Measurements from ENCODE around the gene FLYWCH1.
A peak's percentile ranks its signal among the peaks of the same experiment; 100 is the strongest.
"Not testable (repeated sequence)": the region's sequence is repeated elsewhere in the genome, so short reads cannot be mapped to it uniquely, and the experiment has no call there.

FLYWCH1 gene

DNA sequence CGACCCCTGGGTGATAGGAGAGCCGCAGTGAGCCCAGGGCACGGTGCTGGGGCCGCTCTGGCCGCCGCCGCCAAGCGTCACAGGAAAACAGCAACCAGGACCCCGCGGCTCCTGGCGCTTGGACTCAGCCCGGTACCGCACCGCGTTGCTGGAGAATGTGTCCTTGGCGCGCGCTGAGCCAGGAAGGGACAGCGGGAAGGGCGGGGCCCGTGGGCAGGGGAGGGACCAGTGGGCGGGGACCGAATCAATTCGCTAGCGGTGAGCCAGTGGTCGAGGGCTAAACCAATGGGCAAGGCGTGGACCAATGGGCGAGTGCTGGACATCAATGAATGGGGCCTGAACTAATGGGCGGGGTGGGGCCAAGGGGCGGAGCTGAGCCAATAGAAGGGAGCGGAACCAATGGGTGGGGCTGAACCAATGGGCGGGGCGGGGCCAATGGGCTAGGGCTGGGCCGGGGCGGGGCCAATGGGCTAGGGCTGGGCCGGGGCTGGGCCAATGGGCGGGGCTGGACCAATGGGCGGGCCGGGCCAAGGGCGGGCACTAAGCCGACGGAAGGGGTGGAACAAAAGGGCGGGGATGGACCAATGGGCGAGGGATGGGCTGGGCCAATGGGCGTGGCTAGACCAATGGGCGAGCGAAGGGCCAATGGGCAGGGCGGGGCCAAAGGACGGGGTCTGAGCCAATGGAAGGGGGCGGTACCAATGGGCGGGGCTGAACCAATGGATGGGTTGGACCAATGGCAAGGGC, 6.3 kb upstream of the FLYWCH1 start:
- TF ChIP-seq, protein P1, sequence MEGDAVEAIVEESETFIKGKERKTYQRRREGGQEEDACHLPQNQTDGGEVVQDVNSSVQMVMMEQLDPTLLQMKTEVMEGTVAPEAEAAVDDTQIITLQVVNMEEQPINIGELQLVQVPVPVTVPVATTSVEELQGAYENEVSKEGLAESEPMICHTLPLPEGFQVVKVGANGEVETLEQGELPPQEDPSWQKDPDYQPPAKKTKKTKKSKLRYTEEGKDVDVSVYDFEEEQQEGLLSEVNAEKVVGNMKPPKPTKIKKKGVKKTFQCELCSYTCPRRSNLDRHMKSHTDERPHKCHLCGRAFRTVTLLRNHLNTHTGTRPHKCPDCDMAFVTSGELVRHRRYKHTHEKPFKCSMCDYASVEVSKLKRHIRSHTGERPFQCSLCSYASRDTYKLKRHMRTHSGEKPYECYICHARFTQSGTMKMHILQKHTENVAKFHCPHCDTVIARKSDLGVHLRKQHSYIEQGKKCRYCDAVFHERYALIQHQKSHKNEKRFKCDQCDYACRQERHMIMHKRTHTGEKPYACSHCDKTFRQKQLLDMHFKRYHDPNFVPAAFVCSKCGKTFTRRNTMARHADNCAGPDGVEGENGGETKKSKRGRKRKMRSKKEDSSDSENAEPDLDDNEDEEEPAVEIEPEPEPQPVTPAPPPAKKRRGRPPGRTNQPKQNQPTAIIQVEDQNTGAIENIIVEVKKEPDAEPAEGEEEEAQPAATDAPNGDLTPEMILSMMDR (IDR thresholded peaks at IDR 0.05; ENCODE audit: control insufficient read depth, insufficient read depth, low read depth, low read length, missing control alignments): no peak
- H3K4me3 ChIP-seq (ENCODE audit: control insufficient read depth, low read depth, low read length): peak overlapping the region; percentile 78
- peak; percentile 99 for DNase-seq (ENCODE audit: low read depth)

DNA sequence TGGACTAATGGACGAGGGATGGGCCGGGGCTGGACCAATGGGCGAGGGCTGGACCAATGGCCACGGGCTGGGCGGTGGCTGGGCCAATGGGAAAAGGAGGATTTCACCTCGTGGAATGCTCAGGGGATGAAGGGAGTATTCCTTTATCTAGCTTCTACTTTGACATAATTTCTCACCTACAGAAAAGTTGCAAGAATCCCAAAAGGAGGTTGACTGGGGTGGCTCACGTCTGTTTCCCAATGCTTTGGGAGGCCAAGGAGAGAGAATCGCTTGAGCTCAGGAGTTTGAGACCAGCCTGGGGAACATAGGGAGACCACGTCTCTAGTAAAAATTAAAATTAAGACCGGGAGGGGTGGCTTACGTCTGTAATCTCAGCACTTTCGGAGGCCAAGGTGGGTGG, 5.7 kb upstream of the FLYWCH1 start:
- DNase-seq (ENCODE audit: low read depth): no peak
- TF ChIP-seq, protein P1 (IDR thresholded peaks at IDR 0.05; ENCODE audit: control insufficient read depth, insufficient read depth, low read depth, low read length, missing control alignments): no peak
- H3K4me3 ChIP-seq (ENCODE audit: control insufficient read depth, low read depth, low read length): no peak overlapping the region

DNA sequence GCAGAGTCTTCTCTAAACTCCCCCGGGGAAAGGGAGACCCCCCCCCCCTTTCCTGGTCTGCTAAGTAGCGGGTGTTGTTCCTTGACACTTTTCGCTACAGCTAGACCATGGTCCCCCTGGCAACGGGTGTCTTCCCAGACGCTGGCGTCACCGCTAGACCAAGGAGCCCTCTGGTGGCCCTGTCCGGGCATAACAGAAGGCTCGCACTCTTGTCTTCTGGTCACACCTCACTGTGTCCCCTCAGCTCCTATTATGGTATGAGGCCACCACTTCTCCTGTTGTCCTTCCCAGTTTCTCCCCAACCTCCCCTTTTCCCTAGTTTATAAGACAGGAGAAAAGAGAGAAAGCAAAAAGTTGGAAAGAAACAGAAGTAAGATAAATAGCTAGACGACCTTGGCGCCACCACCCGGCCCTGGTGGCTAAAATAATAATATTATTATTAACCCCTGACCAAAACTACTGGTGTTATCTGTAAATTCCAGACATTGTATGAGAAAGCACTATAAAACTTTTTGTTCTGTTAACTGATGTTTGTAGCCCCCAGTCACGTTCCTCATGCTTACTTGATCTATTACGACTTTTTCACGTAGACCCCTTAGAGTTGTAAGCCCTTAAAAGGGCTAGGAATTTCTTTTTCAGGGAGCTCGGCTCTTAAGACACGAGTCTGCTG, 4.5 kb upstream of the FLYWCH1 start:
- not testable (repeated sequence) for DNase-seq (ENCODE audit: low read depth); H3K4me3 ChIP-seq (ENCODE audit: control insufficient read depth, low read depth, low read length)
- TF ChIP-seq, protein P1 (IDR thresholded peaks at IDR 0.05; ENCODE audit: control insufficient read depth, insufficient read depth, low read depth, low read length, missing control alignments): peak; percentile 29

DNA sequence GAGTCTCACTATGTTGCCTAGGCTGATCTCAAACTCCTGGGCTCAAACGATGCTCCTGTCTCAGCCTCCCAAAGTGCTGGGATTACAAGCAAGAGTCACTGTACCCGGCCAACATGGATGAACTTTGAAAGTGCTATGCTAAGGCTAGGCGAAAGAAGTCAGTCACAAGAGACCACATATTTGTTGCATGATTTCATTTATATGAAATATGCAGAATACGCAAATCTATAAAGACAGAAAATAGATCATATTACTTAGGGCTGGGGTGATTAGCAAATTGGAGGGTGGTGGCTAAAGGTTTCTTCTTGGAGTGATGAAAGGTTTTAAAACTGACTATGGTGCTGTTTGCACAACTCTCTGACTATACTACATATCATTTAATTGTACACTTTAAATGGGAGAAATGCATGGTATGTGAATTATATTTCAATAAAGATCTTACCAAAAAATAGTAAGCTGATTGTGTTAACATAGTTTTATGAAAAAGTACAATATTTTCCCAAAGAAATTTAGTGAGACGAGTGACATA, 1.2 kb upstream of the FLYWCH1 start:
- DNase-seq (ENCODE audit: low read depth): peak; percentile 13
- TF ChIP-seq, protein P1 (IDR thresholded peaks at IDR 0.05; ENCODE audit: control insufficient read depth, insufficient read depth, low read depth, low read length, missing control alignments): no peak
- no peak overlapping the region for H3K4me3 ChIP-seq (ENCODE audit: control insufficient read depth, low read depth, low read length)

DNA sequence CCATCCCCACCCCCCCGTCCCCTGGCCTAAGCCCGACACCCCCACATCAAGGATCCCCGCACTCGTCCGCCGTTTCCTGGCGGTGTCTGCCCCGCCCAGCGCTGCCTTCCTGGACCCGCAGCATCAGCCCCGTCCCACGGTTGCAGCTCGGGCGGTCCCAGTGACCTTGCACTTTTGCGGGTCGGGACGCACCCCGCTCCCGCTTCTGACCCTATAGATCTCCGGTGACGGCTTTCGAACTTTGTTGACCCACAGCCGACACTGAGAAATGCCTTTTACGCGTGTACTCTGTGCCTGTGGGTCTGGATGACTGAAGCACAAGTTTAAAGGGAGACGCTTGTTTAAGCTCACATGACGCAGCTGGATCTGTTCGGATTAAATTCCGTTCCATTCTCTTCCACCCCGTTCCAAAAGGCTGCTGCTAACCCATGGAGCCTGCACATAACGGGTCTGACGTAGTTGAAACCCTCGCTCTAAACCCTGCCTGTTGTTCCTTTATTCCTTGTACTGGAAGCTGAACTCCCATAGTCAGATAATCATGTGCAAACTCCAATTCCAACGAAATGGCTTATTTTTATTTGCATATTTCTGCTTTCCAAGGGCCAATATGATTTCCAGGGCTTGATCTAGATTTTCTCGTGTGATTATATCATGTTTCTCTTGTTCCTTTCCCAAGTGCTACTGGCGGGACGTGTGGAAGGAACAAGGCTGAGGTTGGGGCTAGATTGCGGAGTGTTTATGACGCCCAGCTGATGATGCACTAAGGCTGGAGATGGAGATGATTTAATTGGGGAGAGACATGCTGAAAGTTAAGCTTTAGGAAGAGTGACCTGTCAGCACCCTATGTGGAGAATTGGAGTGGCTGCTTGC, 834 bp downstream of the FLYWCH1 start:
- H3K4me3 ChIP-seq (ENCODE audit: control insufficient read depth, low read depth, low read length): peak overlapping the region; percentile 84
- TF ChIP-seq, protein P1 (IDR thresholded peaks at IDR 0.05; ENCODE audit: control insufficient read depth, insufficient read depth, low read depth, low read length, missing control alignments): no peak
- DNase-seq (ENCODE audit: low read depth): peak; percentile 28

DNA sequence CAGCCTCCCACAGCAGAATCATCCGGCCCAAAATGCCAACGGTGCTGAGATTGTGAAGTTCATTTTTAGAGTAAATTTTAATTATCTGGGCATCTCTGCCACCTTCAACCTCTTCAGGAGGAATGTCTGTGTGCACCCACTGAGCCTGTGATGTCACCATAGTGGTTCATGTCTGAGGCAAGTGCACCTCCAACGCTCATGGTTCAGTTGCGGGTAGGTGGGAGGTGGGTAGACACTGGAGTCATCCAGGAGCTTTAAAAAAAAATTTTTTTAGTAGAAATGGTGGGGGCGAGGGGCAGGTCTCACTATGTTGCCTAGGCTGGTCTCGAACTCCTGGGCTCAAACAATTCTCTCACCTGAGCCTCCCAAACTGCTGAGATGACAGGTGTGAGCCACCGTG, 1.9 kb downstream of the FLYWCH1 start:
- TF ChIP-seq, protein P1 (IDR thresholded peaks at IDR 0.05; ENCODE audit: control insufficient read depth, insufficient read depth, low read depth, low read length, missing control alignments): no peak
- H3K4me3 ChIP-seq (ENCODE audit: control insufficient read depth, low read depth, low read length): peak overlapping the region; percentile 84
- DNase-seq (ENCODE audit: low read depth): no peak
